Retina (tissue), 1 donor: ENCODE data around the gene ITPR2.
"Not testable (repeated sequence)": the region's sequence is repeated elsewhere in the genome, so short reads cannot be mapped to it uniquely, and the experiment has no call there.

Experiments used
- DNase-seq: peaks from one replicate; pipeline ENCODE4 v3.0.0-alpha.2; 2016

The ITPR2 gene

GRCh38 chr12:26848156-26848825, 15.3 kb upstream of the ITPR2 start:
- DNase-seq: no peak

GRCh38 chr12:26847431-26847830, 14.4 kb upstream of the ITPR2 start:
- DNase-seq: no peak

GRCh38 chr12:26846416-26846815, 13.4 kb upstream of the ITPR2 start:
- no peak for DNase-seq

- DNase-seq: no peak
These were observed 13.0 kb upstream of the ITPR2 start for GRCh38 chr12:26845984-26846383.

- DNase-seq: peak; percentile 14
These were observed 12.2 kb upstream of the ITPR2 start for GRCh38 chr12:26845057-26845666.

DNA sequence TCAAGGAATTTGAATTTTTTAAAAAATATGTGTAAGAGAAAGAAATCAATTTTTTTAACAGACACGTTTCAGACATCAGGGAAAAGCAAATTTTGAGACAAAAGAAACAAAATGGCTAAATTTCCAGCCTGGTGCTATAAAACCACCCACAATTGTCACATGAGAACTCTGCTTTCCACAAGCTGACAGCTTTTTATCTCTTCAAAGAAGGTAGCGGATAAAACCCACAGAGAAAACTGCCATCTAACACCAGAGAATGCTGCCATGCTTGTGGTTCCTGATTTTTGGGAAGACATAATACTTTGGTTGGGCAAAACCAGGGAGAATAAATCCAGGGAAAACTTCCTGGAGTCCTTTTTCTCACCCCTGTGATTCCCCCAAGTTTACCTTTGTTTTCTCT, 10.3 kb upstream of the ITPR2 start:
- DNase-seq: no peak

DNA sequence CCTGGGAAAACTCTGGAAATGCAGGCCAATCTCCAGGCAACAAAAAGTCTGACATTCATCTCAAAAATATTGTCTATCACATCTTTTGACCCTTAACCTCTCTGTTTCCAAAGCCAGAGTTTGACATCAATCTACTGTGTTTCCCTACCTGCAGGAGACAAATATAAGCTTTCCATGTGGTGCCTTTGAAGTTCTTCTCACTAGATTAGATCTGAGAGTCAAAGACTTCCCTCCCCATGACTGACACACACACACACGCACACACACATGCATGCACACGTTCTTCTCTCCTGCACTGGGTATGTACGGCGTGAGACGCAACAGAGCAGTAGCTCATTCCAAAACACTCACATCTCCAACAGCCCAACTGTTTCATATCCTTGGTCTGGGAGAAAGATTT, 8.1 kb upstream of the ITPR2 start:
- no peak for DNase-seq

GRCh38 chr12:26839512-26839911, 6.5 kb upstream of the ITPR2 start:
- no peak for DNase-seq

DNA sequence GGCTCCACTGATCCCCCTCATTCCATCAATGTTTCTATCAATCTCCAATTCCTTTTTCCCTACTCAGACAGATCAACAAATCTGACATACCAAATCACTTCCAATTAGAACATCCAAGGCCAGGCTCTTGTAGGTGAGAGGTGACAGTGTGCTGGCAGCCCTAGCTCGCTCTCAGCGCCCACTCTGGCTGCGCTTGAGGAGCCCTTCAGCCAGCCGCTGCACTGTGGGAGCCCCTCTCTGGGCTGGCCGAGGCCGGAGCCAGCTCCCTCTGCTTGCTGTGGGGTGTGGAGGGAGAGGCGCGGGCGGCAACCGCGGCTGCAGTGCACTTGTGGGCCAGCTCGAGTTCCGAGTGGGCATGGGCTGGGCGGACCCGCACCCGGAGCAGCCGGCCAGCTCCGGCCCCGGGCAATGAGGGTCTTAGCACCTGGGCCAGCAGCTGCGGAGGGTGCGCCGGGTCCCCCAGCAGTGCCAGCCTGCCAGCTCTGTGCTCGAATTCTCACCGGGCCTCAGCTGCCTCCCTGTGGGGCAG, 6.0 kb upstream of the ITPR2 start:
- no peak for DNase-seq

DNA sequence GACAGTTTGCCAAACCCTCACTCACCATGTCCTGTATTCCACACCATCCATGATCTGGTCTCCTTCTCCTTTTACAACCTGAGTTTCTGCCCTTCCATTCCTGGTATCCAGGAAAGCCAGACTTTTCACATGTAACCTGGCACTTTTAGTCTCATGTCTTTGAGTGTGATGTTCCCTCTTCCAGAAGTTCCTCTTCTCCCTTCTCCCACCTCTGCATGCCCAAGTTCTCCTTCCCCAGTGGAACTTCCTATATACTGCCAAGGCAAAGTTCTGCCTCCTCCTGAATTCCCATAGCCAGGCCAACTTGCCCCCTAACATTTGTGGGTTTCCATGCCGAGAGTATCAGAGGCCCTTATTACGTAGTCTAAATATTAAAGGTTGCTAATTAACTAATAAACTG, 3.2 kb upstream of the ITPR2 start:
- no peak for DNase-seq

DNA sequence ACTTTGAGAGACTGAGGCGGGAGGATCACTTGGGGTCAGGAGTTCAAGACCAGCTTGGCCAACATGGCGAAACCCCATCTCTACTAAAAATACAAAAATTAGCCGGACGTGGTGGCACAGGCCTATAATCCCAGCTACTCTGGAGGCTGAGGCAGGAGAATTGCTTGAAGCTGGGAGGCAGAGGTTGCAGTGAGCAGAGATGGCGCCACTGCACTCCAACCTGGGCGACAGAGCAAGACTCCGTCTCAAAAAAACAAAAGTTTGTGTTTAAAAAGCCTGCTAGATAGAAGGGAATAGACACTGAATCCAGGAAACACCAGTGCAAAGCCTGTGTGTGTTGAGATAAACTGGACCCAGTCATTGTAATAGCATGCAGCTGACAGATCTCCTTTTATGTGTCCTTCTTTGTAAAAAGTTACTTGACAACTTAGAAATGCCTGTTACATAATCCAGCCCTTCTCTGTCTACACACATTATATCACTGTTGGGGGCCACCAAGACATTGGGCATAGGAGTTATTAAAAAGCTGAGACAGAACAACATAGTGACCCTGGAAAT, 1.6 kb upstream of the ITPR2 start:
- not testable (repeated sequence) for DNase-seq

- DNase-seq: peak; percentile 72
These were observed 923 bp upstream of the ITPR2 start for GRCh38 chr12:26833743-26834490.

DNA sequence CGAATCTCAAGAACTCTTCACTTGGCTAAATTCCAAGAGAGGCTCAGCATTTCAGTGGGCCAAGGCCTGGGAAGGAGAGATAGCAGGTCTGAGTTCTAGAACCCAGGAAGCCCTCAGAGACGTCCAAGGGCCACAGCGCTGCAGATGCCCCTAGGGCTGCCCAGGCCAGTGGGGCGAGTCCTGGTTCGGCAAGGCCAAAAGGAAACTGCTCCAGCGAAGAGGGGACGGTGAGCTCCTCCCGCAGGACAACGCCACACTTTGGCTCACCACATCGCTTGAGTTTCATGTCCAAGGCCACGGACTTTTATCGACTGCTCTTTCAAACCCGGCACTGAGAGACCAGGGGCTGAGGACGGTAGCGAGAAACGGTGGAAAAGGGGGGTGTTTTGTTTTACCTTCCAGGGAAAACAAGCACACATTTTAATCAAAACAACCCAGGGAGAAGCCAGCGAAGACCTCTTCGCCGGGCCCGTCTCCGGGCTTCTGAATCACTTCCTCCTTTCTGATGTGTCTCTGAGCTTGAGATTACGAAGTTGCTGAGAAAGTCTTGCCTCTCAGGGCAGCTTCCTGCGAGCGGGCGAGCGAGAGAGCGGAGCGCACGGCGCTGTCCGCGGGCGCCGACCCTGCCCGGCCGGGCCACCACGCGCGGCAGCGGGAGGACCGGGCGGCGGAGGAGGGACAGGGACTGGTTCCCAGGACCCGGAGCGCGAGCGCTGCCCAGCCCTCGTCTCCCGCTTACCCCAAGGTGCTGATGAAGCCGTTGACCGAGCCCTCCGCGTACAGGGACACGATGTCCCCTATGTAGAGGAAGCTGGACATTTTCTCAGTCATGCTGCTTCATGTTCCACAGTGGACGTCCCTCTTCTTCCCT, 808 bp downstream of the ITPR2 start:
- DNase-seq: peak; percentile 87

- DNase-seq: no peak
These were observed 2.0 kb downstream of the ITPR2 start for GRCh38 chr12:26830783-26831551.

- DNase-seq: no peak
These were observed 2.6 kb downstream of the ITPR2 start for GRCh38 chr12:26830363-26830762.

DNA sequence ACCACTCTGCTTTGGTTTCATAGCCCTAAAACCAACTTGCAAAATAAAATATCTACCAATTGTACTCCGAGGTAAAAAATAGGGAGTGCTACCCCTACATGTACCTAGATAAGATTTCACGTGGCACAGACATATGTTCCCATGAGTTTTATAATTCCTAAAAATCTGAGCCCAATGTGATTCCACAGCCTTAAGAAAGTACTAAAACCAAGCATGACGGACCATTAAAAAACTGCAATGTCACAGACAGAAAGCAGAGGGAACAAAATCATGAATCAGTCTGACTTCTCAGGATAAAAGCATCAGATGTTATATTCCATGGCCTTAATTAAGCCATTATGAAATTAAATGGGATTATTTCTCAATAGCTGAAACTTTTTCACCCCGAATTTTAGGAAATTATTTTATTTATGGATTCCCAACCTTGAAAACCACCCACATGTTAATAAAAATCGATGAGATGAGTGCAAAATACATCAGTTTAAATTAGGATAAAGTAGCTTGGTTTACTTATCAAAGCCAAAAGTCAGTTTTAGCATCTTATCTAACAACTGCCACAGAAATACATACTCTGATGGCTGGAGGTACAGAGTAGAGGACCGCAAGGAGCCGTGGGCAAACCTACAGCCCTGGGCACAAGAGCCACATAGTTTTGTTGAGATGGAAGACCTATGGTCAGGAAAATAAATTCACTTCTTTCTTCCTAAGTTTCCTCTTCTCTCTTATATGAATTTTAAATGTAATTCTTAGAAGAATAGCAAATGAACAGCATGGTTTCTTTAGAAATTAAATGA, 4.5 kb downstream of the ITPR2 start:
- no peak for DNase-seq

- no peak for DNase-seq
These were observed 6.6 kb downstream of the ITPR2 start for GRCh38 chr12:26826437-26826836.

GRCh38 chr12:26825459-26826016, 7.5 kb downstream of the ITPR2 start:
- no peak for DNase-seq

- DNase-seq: no peak
These were observed 9.6 kb downstream of the ITPR2 start for GRCh38 chr12:26823390-26823789.

- DNase-seq: no peak
These were observed 11.0 kb downstream of the ITPR2 start for GRCh38 chr12:26822026-26822425.
